IPS-18c (cell line): Measurements from ENCODE around the gene PTPRF.
"Not testable (repeated sequence)": the region's sequence is repeated elsewhere in the genome, so short reads cannot be mapped to it uniquely, and the experiment has no call there.

Experiments
- H3K4me3 ChIP-seq: 2 replicates; pipeline ENCODE4 v1.7.0; 2013; ENCODE audit warnings: low read depth, mild to moderate bottlenecking, low read length, moderate library complexity; ENCODE audit not compliant: insufficient read depth
- H3K9me3 ChIP-seq: one replicate; pipeline ENCODE4 v1.6.1; 2013; ENCODE audit warnings: mild to moderate bottlenecking, low read length, moderate library complexity; ENCODE audit not compliant: control insufficient read depth, insufficient read depth

Gene PTPRF

DNA sequence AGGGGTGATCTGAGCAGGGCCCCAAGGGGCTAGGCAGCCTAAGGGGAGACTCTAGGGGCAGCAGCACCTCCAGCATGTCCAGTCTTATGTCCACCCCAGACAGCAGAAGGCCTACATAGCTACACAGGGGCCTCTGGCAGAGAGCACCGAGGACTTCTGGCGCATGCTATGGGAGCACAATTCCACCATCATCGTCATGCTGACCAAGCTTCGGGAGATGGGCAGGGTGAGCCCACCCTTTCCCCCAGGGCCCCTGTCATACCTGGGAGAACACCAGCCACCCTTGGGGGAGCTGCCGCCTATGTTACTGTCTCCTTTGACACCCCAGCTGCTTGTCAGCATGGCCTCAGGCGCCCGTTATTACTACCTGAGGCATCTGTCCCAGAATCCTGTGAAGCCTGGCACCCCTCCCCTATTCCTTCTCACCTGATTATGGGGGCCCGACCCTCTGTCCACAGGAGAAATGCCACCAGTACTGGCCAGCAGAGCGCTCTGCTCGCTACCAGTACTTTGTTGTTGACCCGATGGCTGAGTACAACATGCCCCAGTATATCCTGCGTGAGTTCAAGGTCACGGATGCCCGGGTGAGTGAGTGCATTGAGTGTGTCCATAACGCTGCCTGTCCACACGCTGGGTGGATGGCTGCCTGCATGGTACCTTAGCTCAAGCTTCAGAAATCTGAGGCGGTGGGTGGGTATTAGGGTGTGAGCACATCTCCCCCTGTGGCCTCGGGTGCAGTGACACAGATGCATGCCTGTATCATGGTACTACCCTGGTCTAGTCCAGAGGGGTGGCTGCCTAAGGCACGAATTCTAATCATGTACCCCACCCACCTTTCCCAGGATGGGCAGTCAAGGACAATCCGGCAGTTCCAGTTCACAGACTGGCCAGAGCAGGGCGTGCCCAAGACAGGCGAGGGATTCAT lies 89.6 kb downstream of the PTPRF start:
- Histone ChIP-seq H3K9me3 (no peaks in the 10 kb centered on the region), H3K4me3 (no peak overlapping the region)

DNA sequence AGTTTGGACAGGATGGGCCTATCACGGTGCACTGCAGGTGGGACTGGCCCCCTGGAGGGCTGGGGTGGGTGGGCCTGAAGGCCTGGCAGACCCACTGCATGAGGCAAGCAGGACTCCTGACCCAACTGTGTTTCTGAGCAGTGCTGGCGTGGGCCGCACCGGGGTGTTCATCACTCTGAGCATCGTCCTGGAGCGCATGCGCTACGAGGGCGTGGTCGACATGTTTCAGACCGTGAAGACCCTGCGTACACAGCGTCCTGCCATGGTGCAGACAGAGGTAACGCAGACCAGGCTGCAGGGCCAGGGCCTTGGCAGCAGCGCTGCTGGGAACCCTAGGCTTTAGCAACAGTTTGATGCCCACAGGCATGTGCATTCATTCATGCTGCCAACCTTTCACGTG lies 90.3 kb downstream of the PTPRF start:
- Histone ChIP-seq H3K4me3 (no peak overlapping the region), H3K9me3 (no peaks in the 10 kb centered on the region)

DNA sequence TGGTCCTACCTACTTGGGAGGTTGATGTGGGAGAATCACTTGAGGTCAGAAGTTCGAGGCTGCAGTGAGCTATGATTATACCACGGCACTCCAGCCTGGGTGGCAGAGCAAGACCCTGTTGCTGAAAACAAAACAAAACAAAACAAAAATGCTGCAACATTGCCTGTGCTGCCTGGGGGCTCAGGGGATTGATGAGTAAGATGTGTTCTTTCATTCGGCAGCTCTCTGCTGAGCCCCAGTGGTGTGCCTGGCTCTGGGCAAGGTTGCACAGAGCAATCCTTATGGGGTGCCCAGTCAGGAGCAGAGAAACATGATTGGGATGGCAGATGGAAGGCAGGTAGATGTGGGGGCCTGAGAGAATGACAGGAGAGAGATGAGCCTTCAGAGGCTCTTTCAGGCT lies 90.7 kb downstream of the PTPRF start:
- H3K9me3 ChIP-seq = no peaks in the 10 kb centered on the region
- no peak overlapping the region for H3K4me3 ChIP-seq

DNA sequence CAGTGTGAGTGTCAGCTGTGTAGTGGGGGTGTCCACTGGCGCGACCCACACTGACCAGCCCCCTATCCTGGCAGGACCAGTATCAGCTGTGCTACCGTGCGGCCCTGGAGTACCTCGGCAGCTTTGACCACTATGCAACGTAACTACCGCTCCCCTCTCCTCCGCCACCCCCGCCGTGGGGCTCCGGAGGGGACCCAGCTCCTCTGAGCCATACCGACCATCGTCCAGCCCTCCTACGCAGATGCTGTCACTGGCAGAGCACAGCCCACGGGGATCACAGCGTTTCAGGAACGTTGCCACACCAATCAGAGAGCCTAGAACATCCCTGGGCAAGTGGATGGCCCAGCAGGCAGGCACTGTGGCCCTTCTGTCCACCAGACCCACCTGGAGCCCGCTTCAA lies 91.2 kb downstream of the PTPRF start:
- H3K4me3 ChIP-seq = no peak overlapping the region
- no peaks in the 10 kb centered on the region for H3K9me3 ChIP-seq

DNA sequence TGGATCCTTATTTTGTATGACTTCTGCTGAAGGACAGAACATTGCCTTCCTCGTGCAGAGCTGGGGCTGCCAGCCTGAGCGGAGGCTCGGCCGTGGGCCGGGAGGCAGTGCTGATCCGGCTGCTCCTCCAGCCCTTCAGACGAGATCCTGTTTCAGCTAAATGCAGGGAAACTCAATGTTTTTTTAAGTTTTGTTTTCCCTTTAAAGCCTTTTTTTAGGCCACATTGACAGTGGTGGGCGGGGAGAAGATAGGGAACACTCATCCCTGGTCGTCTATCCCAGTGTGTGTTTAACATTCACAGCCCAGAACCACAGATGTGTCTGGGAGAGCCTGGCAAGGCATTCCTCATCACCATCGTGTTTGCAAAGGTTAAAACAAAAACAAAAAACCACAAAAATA lies 91.8 kb downstream of the PTPRF start:
- Histone ChIP-seq H3K4me3 (no peak overlapping the region), H3K9me3 (no peaks in the 10 kb centered on the region)

DNA sequence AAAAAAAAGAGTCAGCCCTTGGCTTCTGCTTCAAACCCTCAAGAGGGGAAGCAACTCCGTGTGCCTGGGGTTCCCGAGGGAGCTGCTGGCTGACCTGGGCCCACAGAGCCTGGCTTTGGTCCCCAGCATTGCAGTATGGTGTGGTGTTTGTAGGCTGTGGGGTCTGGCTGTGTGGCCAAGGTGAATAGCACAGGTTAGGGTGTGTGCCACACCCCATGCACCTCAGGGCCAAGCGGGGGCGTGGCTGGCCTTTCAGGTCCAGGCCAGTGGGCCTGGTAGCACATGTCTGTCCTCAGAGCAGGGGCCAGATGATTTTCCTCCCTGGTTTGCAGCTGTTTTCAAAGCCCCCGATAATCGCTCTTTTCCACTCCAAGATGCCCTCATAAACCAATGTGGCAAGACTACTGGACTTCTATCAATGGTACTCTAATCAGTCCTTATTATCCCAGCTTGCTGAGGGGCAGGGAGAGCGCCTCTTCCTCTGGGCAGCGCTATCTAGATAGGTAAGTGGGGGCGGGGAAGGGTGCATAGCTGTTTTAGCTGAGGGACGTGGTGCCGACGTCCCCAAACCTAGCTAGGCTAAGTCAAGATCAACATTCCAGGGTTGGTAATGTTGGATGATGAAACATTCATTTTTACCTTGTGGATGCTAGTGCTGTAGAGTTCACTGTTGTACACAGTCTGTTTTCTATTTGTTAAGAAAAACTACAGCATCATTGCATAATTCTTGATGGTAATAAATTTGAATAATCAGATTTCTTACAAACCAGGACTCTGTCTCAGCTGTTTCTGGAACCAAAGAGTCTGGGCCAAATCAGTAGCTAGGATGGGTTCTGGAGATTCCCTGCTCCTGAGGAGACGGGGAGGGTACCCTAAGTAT lies 92.5 kb downstream of the PTPRF start:
- Histone ChIP-seq H3K9me3 (no peaks in the 10 kb centered on the region), H3K4me3 (no peak overlapping the region)

DNA sequence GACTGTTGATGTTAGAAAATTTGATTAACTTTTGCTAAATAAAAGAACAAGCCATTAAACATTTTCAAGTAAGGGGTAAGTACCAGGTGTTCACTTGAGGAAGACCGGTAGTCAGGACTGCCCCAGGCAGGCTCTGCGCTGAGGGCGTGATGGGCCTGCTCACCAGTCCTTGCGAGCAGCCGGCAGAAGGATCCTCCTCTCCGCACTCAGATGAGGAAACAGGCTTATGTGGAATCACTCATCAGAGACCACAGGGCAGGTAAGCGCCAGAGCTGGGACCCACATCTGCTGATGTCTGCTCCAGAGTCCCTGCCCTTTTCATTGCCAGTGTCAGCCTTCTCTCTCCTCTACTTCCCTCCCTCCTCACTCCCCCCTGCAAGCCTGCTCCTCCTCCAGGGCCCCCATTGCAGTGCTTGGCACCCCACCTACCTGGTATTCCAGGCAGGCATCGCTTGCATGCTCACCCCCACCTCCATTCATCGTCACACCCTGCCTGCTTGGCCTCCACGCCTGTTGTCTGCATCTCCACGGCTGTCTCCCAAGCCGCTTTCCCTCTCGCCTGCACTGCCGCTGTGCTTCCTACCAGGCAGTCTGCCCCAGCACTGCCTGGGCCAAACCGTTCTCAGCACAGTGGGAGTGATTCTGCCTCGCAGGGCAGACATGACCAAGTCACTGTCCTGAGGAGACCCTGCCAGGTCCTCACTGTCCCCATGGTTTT lies 94.5 kb downstream of the PTPRF start:
- no peak overlapping the region for H3K4me3 ChIP-seq
- no peaks in the 10 kb centered on the region for H3K9me3 ChIP-seq

DNA sequence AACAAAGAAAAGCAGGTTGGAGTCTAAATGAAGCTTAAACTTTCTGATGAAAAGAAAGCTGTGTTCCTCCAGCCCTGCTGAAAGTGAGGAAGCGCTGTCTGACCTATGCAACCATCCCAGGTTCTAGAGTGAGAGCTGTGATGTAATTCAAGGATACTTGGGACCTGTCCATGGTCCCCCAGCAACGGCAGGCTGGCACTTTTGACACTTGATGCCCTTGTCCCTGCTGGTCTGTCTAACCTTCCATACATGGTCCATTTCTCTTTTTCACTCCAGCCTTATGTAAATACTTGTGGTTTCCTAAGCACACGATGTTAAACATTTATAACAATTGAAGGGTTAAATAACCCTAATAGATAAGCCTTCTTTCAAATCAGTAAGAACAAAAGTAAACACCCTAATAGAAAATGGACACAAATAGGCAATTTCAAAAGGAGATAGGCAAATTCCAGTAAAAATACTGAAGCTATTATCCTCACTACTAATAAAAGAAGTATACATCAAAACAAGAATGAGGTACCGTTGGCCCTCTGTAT lies 101.5 kb downstream of the PTPRF start:
- no peak overlapping the region for H3K4me3 ChIP-seq

DNA sequence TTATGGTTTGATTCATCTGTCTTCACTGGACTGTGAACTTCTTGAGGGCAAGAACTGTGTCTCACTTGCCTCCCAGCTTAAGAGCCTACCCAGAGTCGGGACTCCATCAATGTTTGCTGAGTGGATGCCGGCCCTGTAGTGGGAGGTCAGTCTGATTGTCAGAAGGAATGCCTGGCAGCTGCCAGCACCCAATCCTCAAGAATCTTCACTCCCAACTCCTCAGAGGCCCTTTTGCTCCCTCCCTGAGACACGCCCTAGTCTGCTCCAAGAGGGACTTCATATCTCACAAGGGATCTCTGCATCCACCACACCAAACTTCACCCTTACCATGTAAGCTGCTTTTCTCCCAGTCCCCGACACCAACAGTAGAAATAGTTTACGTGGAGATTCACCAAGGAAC lies 104.0 kb downstream of the PTPRF start:
- H3K9me3 ChIP-seq = no peaks in the 10 kb centered on the region

More for the DNA sequence above, 101.5 kb downstream of the PTPRF start:
- no peaks in the 10 kb centered on the region for H3K9me3 ChIP-seq

DNA sequence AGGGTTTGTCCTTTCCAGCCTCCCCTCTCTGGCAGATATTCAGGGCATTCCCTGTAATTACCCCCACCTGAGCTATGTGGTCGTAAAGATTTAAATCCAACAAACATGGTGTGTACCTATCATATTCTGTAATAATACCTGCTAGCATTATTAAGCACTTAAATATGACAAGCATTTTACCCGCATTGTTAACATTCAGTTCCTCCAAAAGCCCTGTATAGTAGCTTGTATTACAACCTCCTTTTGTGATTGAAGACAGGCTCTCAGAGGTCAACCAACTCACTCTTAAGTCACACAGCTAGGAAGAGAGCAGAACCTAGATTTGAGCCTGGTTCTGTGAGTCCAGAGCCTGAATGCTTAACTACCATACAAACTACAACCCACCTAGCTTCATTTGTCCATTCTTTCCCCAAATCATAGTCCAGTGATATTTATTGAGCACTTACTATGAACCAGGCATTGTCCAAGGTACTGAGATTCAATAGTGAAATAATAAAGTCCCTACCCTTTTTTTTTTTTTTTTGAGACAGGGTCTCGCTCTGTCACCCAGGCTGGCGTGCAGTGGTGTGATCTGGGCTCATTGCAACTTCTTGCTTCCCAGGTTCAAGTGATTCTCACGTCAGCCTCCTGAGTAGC lies 105.4 kb downstream of the PTPRF start:
- Histone ChIP-seq H3K9me3 (no peaks in the 10 kb centered on the region), H3K4me3 (no peak overlapping the region)

More for the DNA sequence above, 104.0 kb downstream of the PTPRF start:
- no peak overlapping the region for H3K4me3 ChIP-seq

DNA sequence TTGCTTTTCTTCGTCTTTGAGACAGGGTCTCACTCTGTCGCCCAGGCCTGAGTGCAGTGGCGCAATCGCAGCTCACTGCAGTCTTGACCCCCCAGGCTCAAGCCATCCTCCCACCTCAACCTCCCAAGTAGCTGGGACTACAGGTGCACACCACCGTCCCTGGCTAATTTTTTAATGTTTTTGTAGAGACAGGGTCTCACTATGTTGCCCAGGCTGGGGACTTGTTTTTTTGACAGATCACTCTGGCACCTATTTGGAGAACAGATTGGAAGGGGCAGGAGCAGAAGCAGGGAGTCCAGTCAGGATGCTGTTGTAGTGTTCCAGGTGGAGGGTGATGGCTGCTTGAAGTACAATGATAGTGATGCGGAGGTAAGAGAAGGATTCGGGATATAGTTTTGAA lies 106.6 kb downstream of the PTPRF start:
- no peak overlapping the region for H3K4me3 ChIP-seq
- no peaks in the 10 kb centered on the region for H3K9me3 ChIP-seq

DNA sequence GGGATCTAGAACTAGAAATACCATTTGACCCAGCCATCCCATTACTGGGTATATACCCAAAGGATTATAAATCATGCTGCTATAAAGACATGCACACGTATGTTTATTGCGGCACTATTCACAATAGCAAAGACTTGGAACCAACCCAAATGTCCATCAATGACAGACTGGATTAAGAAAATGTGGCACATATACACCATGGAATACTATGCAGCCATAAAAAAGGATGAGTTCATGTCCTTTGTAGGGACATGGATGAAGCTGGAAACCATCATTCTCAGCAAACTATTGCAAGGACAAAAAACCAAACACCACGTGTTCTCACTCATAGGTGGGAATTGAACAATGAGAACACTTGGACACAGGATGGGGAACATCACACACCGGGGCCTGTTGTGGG lies 107.7 kb downstream of the PTPRF start:
- H3K4me3 ChIP-seq, H3K9me3 ChIP-seq: not testable (repeated sequence)

DNA sequence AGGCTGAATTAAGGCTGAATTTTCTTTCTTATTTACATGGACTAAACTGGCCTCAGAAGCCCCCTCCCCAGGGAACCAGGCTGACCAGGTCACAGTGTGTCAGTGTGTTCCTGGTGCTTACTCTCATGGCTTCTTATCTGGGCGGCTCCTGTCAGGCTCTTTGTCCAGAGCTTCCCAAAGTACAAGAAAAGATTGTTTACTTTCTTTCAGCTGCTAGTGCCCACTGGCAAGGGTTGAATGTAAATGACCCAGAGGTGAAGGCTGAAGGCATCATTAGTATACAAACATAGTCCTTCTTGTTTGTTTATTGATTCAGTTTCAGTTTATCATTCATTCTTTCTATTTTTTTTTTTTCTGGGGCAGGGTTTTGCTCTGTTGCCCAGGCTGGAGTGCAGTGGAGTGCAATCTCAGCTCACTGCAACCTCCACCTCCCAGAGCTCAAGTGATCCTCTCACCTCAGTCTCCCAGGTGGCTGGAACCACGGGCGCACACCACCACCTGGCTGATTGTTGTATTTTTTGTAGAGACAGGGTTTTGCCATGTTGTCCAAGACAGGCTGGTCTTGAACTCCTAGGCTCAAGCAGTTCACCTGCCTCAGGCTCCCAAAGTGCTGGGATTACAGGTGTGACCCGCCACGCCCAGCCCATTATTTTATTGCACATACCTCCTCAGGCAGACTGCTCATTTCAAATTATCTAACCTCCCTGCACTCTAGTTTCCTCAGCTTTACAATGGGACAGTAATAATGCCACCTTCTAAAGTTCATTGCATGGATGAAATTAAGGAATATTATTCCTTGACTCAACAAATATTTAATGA lies 109.5 kb downstream of the PTPRF start:
- Histone ChIP-seq H3K9me3 (no peaks in the 10 kb centered on the region), H3K4me3 (no peak overlapping the region)

DNA sequence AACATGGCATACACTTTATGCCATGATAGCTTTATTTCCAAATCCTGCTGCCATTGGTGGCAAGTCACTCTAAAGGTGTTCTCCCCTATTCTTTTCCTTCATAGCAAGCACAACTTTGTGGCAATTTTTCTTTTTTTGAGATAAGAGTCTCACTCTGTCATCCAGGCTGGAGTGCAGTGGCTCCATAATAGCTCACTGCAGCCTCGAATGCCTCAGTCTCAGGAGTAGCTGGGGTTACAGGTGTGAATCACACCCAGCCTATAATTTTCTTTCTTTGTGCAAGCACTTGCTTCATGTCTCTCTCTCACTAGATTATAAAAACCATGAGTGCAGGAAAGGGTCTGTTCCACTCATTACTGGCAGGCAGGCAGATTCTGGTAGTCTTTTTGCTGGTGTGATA lies 113.9 kb downstream of the PTPRF start:
- Histone ChIP-seq H3K4me3 (no peak overlapping the region), H3K9me3 (no peaks in the 10 kb centered on the region)

DNA sequence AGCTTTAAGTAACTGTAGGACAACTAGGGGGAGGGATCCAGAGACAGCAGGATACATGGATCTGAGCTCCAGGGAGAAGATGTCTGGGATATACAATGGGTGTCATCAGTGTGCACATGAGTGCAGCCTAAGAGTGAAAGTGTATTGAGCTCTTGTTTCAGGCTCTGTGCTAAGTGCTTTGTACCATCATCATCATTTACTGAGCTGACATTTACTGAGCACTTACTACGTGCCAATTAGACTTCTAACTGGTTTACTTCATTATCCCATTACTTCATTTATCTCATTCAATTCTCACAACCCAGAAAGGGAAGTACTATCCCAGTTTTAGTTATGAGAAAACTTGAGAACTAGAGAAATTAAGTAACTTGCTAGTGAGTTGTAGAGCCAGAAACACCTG lies 114.8 kb downstream of the PTPRF start:
- no peaks in the 10 kb centered on the region for H3K9me3 ChIP-seq
- no peak overlapping the region for H3K4me3 ChIP-seq

DNA sequence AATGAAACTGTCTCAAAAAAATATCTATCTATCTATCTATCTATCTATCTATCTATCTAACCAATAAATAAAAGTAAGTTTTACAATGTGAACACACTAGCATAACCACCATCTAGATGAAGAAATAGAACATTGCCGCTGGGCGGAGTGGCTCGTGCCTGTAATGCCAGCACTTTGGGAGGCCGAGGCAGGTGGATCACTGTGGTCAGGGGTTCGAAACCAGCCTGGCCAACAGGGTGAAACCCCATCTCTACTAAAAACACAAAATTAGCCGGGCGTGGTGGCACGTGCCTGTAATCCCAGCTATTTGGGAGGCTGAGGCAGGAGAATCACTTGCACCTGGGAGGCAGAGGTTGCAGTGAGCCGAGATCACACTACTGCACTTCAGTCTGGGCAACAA lies 116.6 kb downstream of the PTPRF start:
- H3K9me3 ChIP-seq, H3K4me3 ChIP-seq: not testable (repeated sequence)
